ENCODE data around the gene CDC42BPB.

GRCh38 chr14:103008768-103009357, 48.5 kb downstream of the CDC42BPB start:
- TF ChIP-seq CTCF (IDR thresholded peaks at IDR 0.05; ENCODE audit: low read depth, low read length) (no peak), EZH2phosphoT487 (IDR thresholded peaks at IDR 0.05; ENCODE audit: low read depth) (no peak)

Data from OCI-LY3 (cell line).